ENCODE data around the gene ZBTB9.

- TF ChIP-seq CTCF (IDR thresholded peaks at IDR 0.05) (no peak), POLR2A (IDR thresholded peaks at IDR 0.05) (no peak)
Measured at GRCh38 chr6:33438978-33439594, 15.3 kb upstream of the ZBTB9 start.
